Glomerular visceral epithelial cell (primary cell): ENCODE measurements around the gene UBE3C.
A peak's percentile ranks its signal among the peaks of the same experiment; 100 is the strongest.

Source experiments
- DNase-seq: peaks from one replicate; pipeline ENCODE4 v3.0.0-alpha.2; 2016; ENCODE audit errors: extremely low spot score

UBE3C gene

GRCh38 chr7:157291404-157292080, 152.8 kb downstream of the UBE3C start:
- no peak for DNase-seq

- no peak for DNase-seq
Measured at GRCh38 chr7:157292258-157292657, 153.5 kb downstream of the UBE3C start.

- no peak for DNase-seq
Measured at GRCh38 chr7:157292770-157293412, 154.2 kb downstream of the UBE3C start.

GRCh38 chr7:157293413-157293788, 154.7 kb downstream of the UBE3C start:
- no peak for DNase-seq

- no peak for DNase-seq
Measured at GRCh38 chr7:157294773-157295172, 156.0 kb downstream of the UBE3C start.

GRCh38 chr7:157295338-157295737, 156.6 kb downstream of the UBE3C start:
- DNase-seq = no peak

GRCh38 chr7:157297185-157297584, 158.5 kb downstream of the UBE3C start:
- no peak for DNase-seq

GRCh38 chr7:157299317-157299612, 160.5 kb downstream of the UBE3C start:
- DNase-seq = no peak

- peak; percentile 21 for DNase-seq
Measured at GRCh38 chr7:157299613-157300368, 161.1 kb downstream of the UBE3C start.

- DNase-seq = no peak
Measured at GRCh38 chr7:157300369-157300825, 161.7 kb downstream of the UBE3C start.

GRCh38 chr7:157301610-157302120, 162.9 kb downstream of the UBE3C start:
- DNase-seq = no peak

GRCh38 chr7:157306846-157307838, 168.4 kb downstream of the UBE3C start:
- DNase-seq = no peak

- peak; percentile 93 for DNase-seq
Measured at GRCh38 chr7:157309988-157310668, 171.4 kb downstream of the UBE3C start.

GRCh38 chr7:157310676-157311185, 172.0 kb downstream of the UBE3C start:
- DNase-seq = peak; percentile 16

GRCh38 chr7:157312941-157313340, 174.2 kb downstream of the UBE3C start:
- no peak for DNase-seq

- no peak for DNase-seq
Measured at GRCh38 chr7:157313645-157314044, 174.9 kb downstream of the UBE3C start.

GRCh38 chr7:157318015-157318706, 179.4 kb downstream of the UBE3C start:
- peak; percentile 43 for DNase-seq
